Stimulated activated CD4-positive, alpha-beta T cell treated with anti-CD3 and anti-CD28 coated beads, Interleukin-4, amount 100 ng/mL, for 4 hours (primary cell): ENCODE results near the gene SH2D4B.
A peak's percentile ranks its signal among the peaks of the same experiment; 100 is the strongest.

Experiments used
- DNase-seq, 2 experiments: peaks; one replicate each; pipeline ENCODE4 v3.0.0-alpha.2; 2020

The SH2D4B gene

DNA sequence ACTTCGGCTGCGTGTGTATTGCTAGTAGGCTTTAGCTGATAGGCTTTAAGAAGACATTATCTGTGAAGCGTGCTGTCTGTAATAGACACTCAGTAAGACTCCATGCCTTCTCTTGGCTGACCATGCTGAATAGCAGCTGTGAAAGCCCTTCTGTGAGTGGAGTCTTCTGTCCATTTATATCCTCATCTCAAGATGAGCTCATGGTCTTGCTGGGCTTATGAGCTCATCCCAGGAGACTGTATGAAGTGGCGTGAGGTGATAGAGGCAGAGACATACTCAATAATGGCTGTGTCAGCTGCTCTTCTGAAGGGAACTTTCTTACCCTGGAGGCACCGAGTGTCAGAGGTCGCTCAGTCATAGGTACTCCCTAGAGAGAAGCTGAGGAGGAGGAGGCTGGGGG, 111.5 kb downstream of the SH2D4B start:
- DNase-seq, result no peak

DNA sequence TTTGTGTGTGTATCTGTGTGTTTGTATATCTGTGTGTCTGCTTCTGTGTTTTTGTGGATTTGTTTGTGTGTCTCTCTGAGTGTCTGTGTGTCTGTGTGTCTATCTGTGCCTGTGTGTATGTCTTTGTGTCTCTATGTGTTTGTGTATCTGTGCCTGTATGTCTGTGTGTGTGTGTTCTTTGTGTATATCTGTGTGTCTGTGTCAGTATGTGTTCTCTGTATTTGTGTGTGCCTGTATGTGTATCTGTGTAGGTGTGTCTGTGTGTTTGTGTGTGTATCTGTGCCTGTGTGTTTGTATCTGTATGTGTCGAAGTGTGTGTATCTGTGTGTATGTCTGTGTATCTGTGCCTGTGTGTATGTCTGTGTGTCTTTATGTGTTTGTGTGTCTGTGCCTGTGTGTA, 118.2 kb downstream of the SH2D4B start:
- DNase-seq, result no peak

- no peak for DNase-seq
Observed at GRCh38 chr10:80658068-80658467, 120.4 kb downstream of the SH2D4B start.

- DNase-seq, result no peak
Observed at GRCh38 chr10:80659289-80659688, 121.6 kb downstream of the SH2D4B start.

GRCh38 chr10:80660266-80660665, 122.6 kb downstream of the SH2D4B start:
- DNase-seq, result no peak

- no peak for DNase-seq
Observed at GRCh38 chr10:80660736-80661135, 123.0 kb downstream of the SH2D4B start.

DNA sequence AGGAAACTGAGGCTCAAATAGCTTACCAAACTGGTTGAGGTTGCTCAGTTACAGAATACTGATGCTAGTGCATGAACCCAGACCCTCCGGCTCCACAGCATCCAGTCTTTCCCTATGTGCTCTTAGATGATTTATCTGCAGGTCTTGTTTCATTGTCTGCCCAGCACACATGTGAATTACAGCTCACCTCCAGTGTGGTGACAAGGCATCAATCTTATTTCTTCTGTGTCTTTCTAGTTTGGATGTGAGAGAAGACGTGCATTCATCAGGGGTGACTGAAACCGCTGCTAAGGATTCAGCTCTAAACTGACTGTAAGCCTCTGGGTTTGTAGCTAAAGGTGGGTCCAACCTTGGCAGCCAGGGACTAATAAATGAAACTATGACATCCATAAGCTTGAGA, 123.8 kb downstream of the SH2D4B start:
- DNase-seq, result no peak

GRCh38 chr10:80662429-80663261, 124.9 kb downstream of the SH2D4B start:
- DNase-seq, result peak; percentile 50 to 70

DNA sequence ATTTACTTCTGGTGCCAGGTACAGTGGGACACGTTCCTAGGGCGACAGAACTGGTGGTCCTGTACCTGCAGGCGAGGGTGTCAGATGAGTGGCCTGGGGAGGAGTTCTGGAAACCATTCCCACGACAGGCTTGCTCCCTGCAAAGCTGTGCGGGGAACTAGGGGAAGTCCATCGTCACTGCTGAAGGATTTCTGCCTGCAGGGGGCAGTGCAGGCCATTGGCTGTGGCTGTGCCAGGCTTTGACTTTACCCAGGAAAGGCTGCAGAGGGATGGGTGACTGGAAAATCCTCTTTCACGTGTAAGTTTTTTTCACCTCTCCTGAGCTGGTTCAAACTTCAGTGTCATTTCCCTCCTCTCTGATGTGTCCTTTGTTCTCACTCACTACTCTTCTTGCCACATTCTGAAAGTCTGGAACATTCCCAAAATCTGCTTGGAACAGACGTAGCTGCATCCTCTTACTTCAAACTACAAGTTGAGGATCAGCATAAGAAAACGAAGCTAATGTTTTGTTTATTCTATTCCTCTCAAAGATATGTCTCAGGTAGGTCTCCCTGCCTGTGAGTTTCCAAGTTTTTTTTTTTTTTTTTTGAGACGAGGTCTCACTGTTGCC, 126.5 kb downstream of the SH2D4B start:
- peak; percentile 4 to 43 for DNase-seq

DNA sequence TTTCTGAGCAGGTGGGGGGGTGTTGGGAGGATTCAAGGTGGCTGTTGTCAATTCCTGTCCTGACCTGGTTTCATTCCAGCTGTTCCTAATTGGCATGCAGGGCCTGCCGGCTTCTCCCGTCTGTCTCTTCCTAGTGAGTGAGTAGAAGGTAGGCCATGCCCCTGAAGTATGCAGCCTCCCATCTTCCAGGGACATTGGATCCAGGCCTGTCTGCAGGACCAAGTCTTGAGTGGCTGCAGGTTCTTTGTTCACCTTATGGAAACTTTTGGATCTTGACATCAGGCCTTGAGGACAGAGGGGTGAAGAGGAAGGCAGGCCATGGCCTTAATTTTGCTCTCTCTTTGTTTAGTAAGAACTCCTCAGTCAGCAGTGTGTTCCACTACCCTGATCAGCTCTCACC, 131.8 kb downstream of the SH2D4B start:
- no peak for DNase-seq

GRCh38 chr10:80670774-80671173, 133.1 kb downstream of the SH2D4B start:
- no peak for DNase-seq

- DNase-seq, result no peak
Observed at GRCh38 chr10:80671847-80672246, 134.1 kb downstream of the SH2D4B start.

GRCh38 chr10:80672613-80673012, 134.9 kb downstream of the SH2D4B start:
- DNase-seq, result no peak

DNA sequence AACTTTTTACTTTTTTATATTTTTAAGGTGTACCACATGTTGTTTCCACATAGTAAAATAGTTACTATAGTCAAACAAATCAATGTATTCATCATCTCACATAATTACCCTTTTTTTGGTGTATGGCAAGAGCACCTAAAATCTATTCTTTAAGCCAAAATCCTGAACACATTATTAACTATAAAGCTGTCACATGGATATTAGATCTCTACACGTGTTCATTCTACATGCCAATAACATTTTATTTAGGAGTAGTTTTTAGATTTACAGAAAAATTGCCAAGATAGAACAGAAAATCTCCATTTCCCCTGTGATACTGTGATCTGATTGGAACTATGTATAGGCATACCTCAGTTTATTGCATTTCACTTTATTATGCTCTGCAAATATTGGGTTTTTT, 137.1 kb downstream of the SH2D4B start:
- no peak for DNase-seq

GRCh38 chr10:80681142-80681541, 143.4 kb downstream of the SH2D4B start:
- no peak for DNase-seq

- DNase-seq, result no peak
Observed at GRCh38 chr10:80684259-80684658, 146.6 kb downstream of the SH2D4B start.

DNA sequence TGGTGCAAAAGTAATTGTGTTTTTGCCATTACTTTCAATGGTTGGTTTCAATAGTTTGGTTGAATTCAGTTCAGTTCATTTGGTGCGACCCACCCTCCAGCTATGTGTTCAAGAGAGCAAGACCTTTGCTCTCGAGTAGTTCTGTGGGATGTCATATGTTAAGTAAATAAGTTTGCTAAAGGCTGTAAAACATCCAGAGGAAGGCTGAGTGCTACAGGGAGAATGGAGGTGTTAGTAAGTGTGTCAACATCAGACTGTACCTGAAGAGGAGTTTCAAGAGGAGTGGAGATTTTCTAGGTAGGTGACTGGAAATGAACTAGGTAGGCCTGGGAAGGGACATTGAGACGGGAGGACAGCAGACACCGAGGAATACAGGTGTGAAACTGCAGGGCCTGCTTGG, 147.7 kb downstream of the SH2D4B start:
- no peak for DNase-seq

GRCh38 chr10:80686734-80687475, 149.2 kb downstream of the SH2D4B start:
- no peak for DNase-seq

DNA sequence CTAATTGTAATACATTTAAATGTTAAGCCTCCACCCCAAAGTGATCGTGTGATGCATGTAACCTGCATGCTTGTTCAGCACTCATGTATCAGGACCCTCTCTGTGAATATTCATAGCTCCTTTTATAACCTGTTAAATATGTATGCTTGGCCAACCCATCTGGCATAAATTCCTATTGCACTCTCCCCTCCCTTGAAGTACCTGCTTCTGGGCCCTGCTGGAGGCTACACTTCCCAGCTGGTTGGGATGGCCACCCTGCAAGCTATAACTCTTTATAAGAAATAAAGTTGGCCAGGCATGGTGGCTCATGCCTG, 149.7 kb downstream of the SH2D4B start:
- DNase-seq, result no peak

DNA sequence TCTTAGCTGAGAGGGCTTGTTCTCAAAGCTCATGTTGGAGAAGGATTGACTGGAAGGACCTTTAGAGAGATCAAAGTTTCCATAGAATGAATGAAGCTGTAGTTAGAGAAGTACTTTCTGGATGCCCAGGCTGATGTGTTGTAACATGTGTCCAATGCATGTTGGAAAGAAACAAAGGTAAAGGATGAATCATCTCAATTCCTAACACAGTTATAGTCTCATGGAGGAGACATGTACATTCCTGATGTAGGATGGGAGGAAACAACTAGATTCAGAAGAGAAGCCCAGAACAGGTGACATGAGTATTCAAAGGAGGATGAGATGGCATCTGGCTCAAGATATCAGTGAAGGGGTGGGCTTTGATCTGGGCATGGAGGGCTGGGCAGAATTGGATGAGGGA, 152.7 kb downstream of the SH2D4B start:
- DNase-seq, result no peak

DNA sequence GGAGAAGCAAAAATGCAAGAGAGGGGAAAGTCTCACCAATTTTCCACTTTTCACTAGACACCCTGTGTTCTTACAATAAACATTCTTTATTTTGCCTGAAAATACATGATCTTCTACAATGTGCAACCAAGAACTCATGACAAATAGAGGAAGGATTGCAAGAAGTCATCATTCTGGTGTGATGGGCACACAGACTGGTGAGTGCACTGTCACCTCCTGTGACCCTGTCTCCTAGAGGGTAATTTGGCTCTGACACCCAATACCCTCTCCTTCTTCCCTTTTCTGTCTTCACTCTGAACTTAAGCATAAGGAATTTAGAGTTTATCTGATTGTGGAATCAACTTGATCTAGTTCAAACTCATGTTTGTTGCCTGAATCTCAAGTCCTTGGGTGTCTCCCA, 153.7 kb downstream of the SH2D4B start:
- DNase-seq, result no peak

DNA sequence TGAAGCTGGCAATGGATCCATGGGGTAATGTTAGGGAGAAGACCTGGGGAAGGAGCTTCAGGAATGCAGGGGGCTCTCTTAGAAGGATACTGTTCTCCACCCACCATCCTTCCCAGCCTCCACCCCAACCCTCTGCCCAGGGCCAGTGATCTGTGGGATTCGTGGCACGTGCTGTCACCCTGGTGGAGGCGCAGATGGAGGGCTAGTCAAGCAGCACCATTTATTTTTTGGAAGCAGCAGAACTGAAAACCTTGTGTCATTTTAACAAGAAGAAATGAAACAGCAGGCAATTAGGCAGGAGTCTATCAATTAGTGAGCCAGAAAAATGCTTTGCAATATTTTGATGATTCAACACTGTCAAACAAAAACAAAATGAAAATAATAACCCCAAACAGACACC, 155.9 kb downstream of the SH2D4B start:
- DNase-seq, result no peak

- no peak for DNase-seq
Observed at GRCh38 chr10:80694930-80695329, 157.2 kb downstream of the SH2D4B start.
